Lower lobe of right lung (tissue), 2 donors: ENCODE results near the gene PRKCH. TPM values are rescaled to one million over a fixed set of nuclear protein-coding genes. Genes with fewer than 3 reads are reported as not detected.
A peak's percentile ranks its signal among the peaks of the same experiment; 100 is the strongest.

Source experiments
- ATAC-seq, 2 donors: fragments of 200-7000 bp; cut with Tn5 transposase; one replicate each; pipeline ENCODE4 v1.9.1; 2020 to 2022; ENCODE audit warnings: mild to moderate bottlenecking in 2 of 2, moderate library complexity in 2 of 2
- DNase-seq: peaks from one replicate; pipeline ENCODE4 v3.0.0-alpha.2; 2020
- H3K27ac ChIP-seq: fragments of 200-600 bp; one replicate; pipeline ENCODE4 v1.8.0; 2022
- H3K27me3 ChIP-seq: fragments of 200-600 bp; one replicate; pipeline ENCODE4 v1.8.0; 2022; ENCODE audit warnings: low read depth
- H3K36me3 ChIP-seq: fragments of 200-600 bp; one replicate; pipeline ENCODE4 v1.8.0; 2022; ENCODE audit warnings: mild to moderate bottlenecking
- H3K4me1 ChIP-seq: fragments of 200-600 bp; one replicate; pipeline ENCODE4 v1.8.0; 2022
- H3K4me3 ChIP-seq: fragments of 200-600 bp; one replicate; pipeline ENCODE4 v1.8.0; 2022; ENCODE audit warnings: mild to moderate bottlenecking
- H3K9me3 ChIP-seq: fragments of 200-600 bp; one replicate; pipeline ENCODE4 v1.8.0; 2022
- intact Hi-C: fragments of 100-400 bp; cut with DNase I; formaldehyde crosslinking; loops from one replicate; pipeline ENCODE4 v1.11.0; 2022
- total RNA-seq: library from RNA; stranded (reverse); fragmentation: NEBNext Ultra II Directional; extraction: Animal tissue kit (Norgen Biotek cat#: 25700); gene quantifications from one replicate; pipeline ENCODE4 v1.2.1, GENCODE V29; 2021
- TF ChIP-seq, protein P1 (sequence below): fragments of 200-600 bp; IDR thresholded peaks from one replicate; pipeline ENCODE4 v1.8.0; 2022; ENCODE audit warnings: antibody characterized with exemption, mild to moderate bottlenecking
- donor health status: DM: no; HTN: yes; CAD: no; lungs with severe emphysema.

PRKCH gene
- total RNA-seq, 1 donor from 2014 or later, result 60.9 TPM

DNA sequence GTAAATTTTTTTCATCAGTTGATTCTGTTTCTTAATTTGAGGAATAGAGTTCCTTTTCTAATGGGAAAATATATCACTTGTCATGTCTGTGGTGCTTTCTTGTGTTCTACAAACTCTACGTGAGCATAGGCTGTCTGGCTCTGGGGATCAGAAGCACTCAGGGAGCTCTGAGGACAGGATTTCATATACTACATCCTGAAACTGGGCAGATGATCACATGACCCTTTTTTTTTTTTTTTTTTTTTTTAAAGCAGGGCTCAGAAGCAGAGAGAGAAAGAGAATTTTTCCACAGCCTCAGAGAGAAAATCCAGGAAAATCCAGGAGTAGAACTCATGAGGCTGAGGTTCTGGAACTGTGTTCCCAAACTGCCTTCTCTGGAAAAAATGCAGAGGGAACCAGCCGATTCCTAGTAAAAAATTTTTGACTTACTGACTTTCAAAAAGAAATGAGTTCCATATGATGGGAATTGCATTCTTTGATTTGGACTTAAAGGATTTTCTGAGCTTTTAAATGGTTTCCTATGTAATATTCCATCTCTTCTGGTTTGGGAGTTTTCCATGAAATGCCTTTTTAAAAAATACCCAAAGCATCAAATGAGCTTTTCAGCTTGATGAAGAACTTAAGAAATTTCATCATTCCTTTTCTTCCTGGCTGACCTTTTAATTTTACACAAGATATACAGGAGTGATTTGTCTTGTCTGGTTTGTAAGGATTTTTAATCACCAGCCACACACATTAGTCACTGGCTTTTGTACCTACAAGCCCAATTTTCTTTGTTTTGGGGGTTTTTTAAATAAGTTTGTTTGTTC is 190.9 kb downstream of the PRKCH start:
- peaks cover 66% of the 10 kb centered on the region for H3K4me1 ChIP-seq
- H3K27ac ChIP-seq, result peak overlapping the region; percentile 51
- no peaks in the 10 kb centered on the region for H3K27me3 ChIP-seq
- no peak overlapping the region for H3K4me3 ChIP-seq
- peak; percentile 56 to 63 for ATAC-seq
- TF ChIP-seq, protein P1, sequence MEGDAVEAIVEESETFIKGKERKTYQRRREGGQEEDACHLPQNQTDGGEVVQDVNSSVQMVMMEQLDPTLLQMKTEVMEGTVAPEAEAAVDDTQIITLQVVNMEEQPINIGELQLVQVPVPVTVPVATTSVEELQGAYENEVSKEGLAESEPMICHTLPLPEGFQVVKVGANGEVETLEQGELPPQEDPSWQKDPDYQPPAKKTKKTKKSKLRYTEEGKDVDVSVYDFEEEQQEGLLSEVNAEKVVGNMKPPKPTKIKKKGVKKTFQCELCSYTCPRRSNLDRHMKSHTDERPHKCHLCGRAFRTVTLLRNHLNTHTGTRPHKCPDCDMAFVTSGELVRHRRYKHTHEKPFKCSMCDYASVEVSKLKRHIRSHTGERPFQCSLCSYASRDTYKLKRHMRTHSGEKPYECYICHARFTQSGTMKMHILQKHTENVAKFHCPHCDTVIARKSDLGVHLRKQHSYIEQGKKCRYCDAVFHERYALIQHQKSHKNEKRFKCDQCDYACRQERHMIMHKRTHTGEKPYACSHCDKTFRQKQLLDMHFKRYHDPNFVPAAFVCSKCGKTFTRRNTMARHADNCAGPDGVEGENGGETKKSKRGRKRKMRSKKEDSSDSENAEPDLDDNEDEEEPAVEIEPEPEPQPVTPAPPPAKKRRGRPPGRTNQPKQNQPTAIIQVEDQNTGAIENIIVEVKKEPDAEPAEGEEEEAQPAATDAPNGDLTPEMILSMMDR, result no peak
- DNase-seq, result no peak
- peaks cover 5% of the 10 kb centered on the region for H3K36me3 ChIP-seq
- intact Hi-C loops, result no loop called here
- no peaks in the 10 kb centered on the region for H3K9me3 ChIP-seq

- H3K4me1 ChIP-seq, result peaks cover 69% of the 10 kb centered on the region
These were observed 192.8 kb downstream of the PRKCH start for GRCh38 chr14:61513986-61514830.

GRCh38 chr14:61514927-61515326 is 193.5 kb downstream of the PRKCH start:
- DNase-seq (no peak), ATAC-seq (no peak)
- TF ChIP-seq, protein P1, result no peak
- no peaks in the 10 kb centered on the region for H3K9me3 ChIP-seq
- no peaks in the 10 kb centered on the region for H3K27me3 ChIP-seq
- intact Hi-C loops, result no loop called here
- H3K27ac ChIP-seq, result no peak overlapping the region
- peaks cover 69% of the 10 kb centered on the region for H3K4me1 ChIP-seq
- no peak overlapping the region for H3K4me3 ChIP-seq
- H3K36me3 ChIP-seq, result peaks cover 5% of the 10 kb centered on the region

More at GRCh38 chr14:61513986-61514830, 192.8 kb downstream of the PRKCH start:
- no peak for ATAC-seq
- no peak for DNase-seq
- intact Hi-C loops, result no loop called here
- Histone ChIP-seq H3K27ac (no peak overlapping the region), H3K27me3 (no peaks in the 10 kb centered on the region), H3K9me3 (no peaks in the 10 kb centered on the region), H3K4me3 (no peak overlapping the region), H3K36me3 (peaks cover 5% of the 10 kb centered on the region)
- TF ChIP-seq, protein P1, result no peak

DNA sequence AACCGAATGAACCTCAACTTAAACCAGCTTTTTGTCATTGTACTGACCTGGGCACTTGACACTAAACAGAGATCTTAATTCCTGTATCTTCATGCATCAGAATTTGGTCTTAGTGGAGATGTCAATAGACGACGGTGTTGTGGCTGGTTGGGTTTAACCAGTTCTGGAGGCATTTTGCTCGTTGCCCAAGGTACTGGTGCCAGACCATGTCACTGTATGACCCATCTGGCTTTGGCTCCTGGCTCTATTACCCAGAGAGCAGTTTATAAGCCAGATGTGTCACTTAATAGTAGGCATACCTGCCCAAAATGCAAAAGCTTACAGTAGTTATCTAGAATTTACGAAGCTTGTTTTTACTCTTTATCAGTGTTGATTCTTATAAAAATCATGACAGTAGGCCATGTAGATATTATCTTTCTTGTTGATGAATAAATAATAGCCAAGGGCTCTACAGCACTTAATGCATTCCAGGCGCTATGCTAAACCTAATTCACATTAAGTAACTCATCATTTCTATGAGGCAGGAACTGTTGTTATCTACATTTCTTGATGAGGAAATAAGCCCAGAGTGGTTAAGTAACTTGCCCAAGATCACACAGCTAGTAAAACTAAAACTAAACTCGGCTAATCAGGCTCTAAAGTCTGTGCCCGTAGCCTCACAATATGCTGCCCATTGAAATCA is 194.2 kb downstream of the PRKCH start:
- no peaks in the 10 kb centered on the region for H3K27me3 ChIP-seq
- no peak for DNase-seq
- TF ChIP-seq, protein P1, result no peak
- H3K9me3 ChIP-seq, result no peaks in the 10 kb centered on the region
- peaks cover 5% of the 10 kb centered on the region for H3K36me3 ChIP-seq
- H3K4me1 ChIP-seq, result peaks cover 69% of the 10 kb centered on the region
- H3K27ac ChIP-seq, result no peak overlapping the region
- no peak overlapping the region for H3K4me3 ChIP-seq
- no peak for ATAC-seq
- intact Hi-C loops, result no loop called here

DNA sequence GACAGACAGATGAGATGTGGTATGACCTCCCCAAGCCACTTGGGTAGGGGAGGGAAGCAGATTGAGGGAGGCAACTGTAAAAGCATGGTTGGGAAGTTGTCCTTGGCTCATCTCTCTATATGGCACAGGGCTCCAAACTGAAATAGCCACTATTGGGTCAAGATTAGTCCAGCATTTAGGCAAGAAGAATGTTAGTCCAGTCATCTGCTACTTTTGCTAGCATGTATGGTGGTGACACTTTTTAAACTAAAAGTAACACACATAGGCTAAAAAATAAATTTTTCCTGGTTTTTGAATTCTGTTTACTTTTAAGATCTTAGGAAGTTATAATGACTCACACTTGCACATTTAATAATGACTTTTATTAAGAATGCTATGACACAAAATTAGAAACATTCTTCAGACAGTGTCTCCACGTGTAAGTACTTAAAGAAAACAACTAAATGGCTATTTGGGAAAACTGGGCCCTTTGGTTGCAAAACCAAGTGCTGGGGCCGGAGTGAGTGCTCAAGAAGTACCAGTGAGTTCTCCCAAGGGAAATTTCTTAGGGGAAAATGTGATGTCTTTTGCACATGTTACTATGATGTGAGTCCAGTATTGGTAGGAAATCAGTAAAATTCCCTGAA is 194.9 kb downstream of the PRKCH start:
- Histone ChIP-seq H3K4me3 (no peak overlapping the region), H3K27ac (no peak overlapping the region), H3K27me3 (no peaks in the 10 kb centered on the region), H3K4me1 (peaks cover 62% of the 10 kb centered on the region), H3K36me3 (peaks cover 5% of the 10 kb centered on the region), H3K9me3 (no peaks in the 10 kb centered on the region)
- intact Hi-C loops, result no loop called here
- DNase-seq (no peak), ATAC-seq (no peak)
- TF ChIP-seq, protein P1, result no peak
